ENCODE measurements around the gene PRSS33. TPM values are rescaled to one million over a fixed set of nuclear protein-coding genes. Genes with fewer than 3 reads are reported as not detected.

Gene PRSS33
- total and polyA plus RNA-seq, 5 donors, result not detected

DNA sequence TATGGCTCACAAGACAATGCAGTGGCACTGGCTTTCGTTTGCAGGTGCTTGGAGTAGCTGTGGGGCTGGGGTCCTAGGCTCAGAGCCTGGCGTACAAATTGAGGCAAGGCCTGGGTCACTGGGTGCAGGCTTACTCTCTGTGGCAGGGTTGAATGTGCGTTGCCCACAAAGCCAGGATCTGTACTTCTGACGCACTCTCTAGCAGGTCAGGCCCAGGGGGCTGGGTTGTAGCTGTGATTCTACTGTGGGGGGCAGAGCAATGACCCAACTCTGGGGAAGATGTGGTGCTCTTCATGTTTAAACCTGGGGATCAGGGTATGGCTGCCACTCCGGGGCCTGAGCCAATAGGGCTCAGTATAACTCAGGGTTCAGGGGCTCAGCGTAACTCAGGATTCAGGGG lies 23.3 kb upstream of the PRSS33 start:
- no peak for DNase-seq
- Histone ChIP-seq H3K4me1 (ENCODE audit: control insufficient read depth, insufficient read depth, low read length) (no peaks in the 10 kb centered on the region), H3K27me3 (ENCODE audit: control insufficient read depth, insufficient read depth) (no peaks in the 10 kb centered on the region), H3K27ac (ENCODE audit: low read length) (no peak overlapping the region), H3K4me3 (ENCODE audit: low read length) (no peak overlapping the region), H3K9me3 (ENCODE audit: control insufficient read depth, low read length) (no peaks in the 10 kb centered on the region)
- intact Hi-C loops (cut with DNase I), result no loop called here
- 82% methylated on average over 6 of the region's 6 CpGs for WGBS
- no peak for ATAC-seq

DNA sequence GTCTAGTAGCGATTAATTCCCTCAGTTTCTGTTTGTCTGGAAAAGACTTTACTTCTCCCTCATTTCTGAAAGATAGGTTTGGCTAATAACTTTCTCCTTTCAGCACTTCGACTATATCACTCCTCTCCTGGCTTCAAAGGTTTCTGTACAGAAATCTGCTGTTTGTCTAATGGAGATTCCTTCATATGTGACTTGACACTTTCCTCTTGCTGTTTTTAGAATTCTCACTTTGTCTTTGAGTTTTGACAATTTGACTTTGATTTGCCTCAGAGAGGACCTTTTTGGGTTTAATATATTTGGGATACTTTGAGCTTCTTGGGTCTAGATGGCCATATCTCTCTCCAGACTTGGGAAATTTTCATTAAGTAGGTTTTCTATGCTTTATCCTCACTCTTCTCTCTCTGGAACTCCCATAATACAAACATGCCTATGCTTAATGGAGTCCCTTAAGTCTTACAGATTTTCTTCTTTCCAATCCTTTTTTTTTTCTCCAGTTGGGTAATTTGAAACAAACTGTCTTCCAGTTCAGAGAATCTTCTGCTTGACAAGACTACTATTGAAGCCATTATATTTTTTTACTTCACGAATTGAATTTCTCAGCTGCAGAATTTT lies 21.9 kb upstream of the PRSS33 start:
- WGBS, result 73% methylated on average over 3 of the region's 3 CpGs
- no peak overlapping the region for H3K27ac ChIP-seq (ENCODE audit: low read length)
- no peak for ATAC-seq
- H3K4me3 ChIP-seq (ENCODE audit: low read length), result no peak overlapping the region
- H3K9me3 ChIP-seq (ENCODE audit: control insufficient read depth, low read length), result no peaks in the 10 kb centered on the region
- intact Hi-C loops (cut with DNase I), result no loop called here
- DNase-seq, result no peak
- H3K4me1 ChIP-seq (ENCODE audit: control insufficient read depth, insufficient read depth, low read length), result no peaks in the 10 kb centered on the region
- H3K27me3 ChIP-seq (ENCODE audit: control insufficient read depth, insufficient read depth), result no peaks in the 10 kb centered on the region

GRCh38 chr16:2808181-2808580 lies 20.8 kb upstream of the PRSS33 start:
- H3K4me3 ChIP-seq (ENCODE audit: low read length), result no peak overlapping the region
- ATAC-seq (no peak), DNase-seq (no peak)
- H3K27ac ChIP-seq (ENCODE audit: low read length), result no peak overlapping the region
- WGBS, result 85% methylated on average over 7 of the region's 7 CpGs
- H3K27me3 ChIP-seq (ENCODE audit: control insufficient read depth, insufficient read depth), result no peaks in the 10 kb centered on the region
- H3K4me1 ChIP-seq (ENCODE audit: control insufficient read depth, insufficient read depth, low read length), result no peaks in the 10 kb centered on the region
- peaks cover 3% of the 10 kb centered on the region for H3K9me3 ChIP-seq (ENCODE audit: control insufficient read depth, low read length)
- intact Hi-C loops (cut with DNase I), result no loop called here

DNA sequence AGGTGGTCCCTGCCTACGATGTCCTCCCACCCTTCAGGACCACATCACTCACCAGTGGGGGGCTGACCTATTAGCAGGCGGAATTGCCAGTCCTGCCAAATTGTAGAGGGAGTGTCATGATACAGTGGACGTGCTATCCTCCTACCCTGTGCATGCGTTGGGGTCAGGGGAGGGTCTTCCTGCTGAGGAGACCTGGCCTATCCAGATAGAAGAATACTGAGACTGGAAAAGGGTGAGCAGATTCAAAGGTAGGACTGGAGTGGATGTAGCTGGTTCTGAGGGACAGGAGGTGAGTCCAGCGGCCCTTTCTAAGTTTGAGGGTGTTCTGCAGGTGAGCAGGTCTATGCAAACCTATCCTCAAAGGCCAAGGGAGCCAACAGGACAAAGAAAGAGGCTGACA lies 18.9 kb upstream of the PRSS33 start:
- no peak for DNase-seq
- no peak overlapping the region for H3K27ac ChIP-seq (ENCODE audit: low read length)
- no peaks in the 10 kb centered on the region for H3K27me3 ChIP-seq (ENCODE audit: control insufficient read depth, insufficient read depth)
- H3K4me3 ChIP-seq (ENCODE audit: low read length), result no peak overlapping the region
- H3K9me3 ChIP-seq (ENCODE audit: control insufficient read depth, low read length), result peaks cover 3% of the 10 kb centered on the region
- intact Hi-C loops (cut with DNase I), result no loop called here
- H3K4me1 ChIP-seq (ENCODE audit: control insufficient read depth, insufficient read depth, low read length), result no peaks in the 10 kb centered on the region
- ATAC-seq, result no peak
- 64% methylated on average over 5 of the region's 5 CpGs for WGBS

DNA sequence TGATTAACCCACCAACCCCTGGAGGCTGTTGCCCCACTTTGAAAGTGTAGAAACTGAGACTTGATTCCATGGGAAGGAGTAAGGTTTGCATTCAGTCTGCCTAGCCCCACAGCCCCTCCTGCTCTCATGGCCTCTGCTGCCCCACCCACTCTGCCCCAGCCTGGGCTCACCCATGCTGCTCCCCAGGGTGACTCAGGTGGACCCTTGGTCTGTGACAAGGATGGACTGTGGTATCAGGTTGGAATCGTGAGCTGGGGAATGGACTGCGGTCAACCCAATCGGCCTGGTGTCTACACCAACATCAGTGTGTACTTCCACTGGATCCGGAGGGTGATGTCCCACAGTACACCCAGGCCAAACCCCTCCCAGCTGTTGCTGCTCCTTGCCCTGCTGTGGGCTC lies 17.4 kb upstream of the PRSS33 start:
- no peaks in the 10 kb centered on the region for H3K4me1 ChIP-seq (ENCODE audit: control insufficient read depth, insufficient read depth, low read length)
- peaks cover 3% of the 10 kb centered on the region for H3K9me3 ChIP-seq (ENCODE audit: control insufficient read depth, low read length)
- H3K4me3 ChIP-seq (ENCODE audit: low read length), result no peak overlapping the region
- no peak for DNase-seq
- no peaks in the 10 kb centered on the region for H3K27me3 ChIP-seq (ENCODE audit: control insufficient read depth, insufficient read depth)
- 89% methylated on average over 4 of the region's 4 CpGs for WGBS
- ATAC-seq, result no peak
- no peak overlapping the region for H3K27ac ChIP-seq (ENCODE audit: low read length)
- intact Hi-C loops (cut with DNase I), result no loop called here

GRCh38 chr16:2803545-2804195 lies 16.3 kb upstream of the PRSS33 start:
- Histone ChIP-seq H3K4me1 (ENCODE audit: control insufficient read depth, insufficient read depth, low read length) (no peaks in the 10 kb centered on the region), H3K4me3 (ENCODE audit: low read length) (no peak overlapping the region), H3K27me3 (ENCODE audit: control insufficient read depth, insufficient read depth) (no peaks in the 10 kb centered on the region), H3K9me3 (ENCODE audit: control insufficient read depth, low read length) (peaks cover 3% of the 10 kb centered on the region), H3K27ac (ENCODE audit: low read length) (no peak overlapping the region)
- intact Hi-C loops (cut with DNase I), result no loop called here
- WGBS, result 82% methylated on average over 3 of the region's 3 CpGs
- DNase-seq, result no peak
- ATAC-seq, result no peak

- Histone ChIP-seq H3K9me3 (ENCODE audit: control insufficient read depth, low read length) (peaks cover 3% of the 10 kb centered on the region), H3K27me3 (ENCODE audit: control insufficient read depth, insufficient read depth) (no peaks in the 10 kb centered on the region), H3K27ac (ENCODE audit: low read length) (no peak overlapping the region), H3K4me3 (ENCODE audit: low read length) (no peak overlapping the region), H3K4me1 (ENCODE audit: control insufficient read depth, insufficient read depth, low read length) (no peaks in the 10 kb centered on the region)
- ATAC-seq, result peak in 1 of 2 donors; percentile 36
- no peak for DNase-seq
- 53% methylated on average over 1 of the region's 1 CpG for whole genome bisulfite sequencing
- intact Hi-C loops (cut with DNase I), result no loop called here
Observed at GRCh38 chr16:2799859-2800226, 12.5 kb upstream of the PRSS33 start.

GRCh38 chr16:2799205-2799858 lies 12.0 kb upstream of the PRSS33 start:
- Histone ChIP-seq H3K27ac (ENCODE audit: low read length) (no peak overlapping the region), H3K27me3 (ENCODE audit: control insufficient read depth, insufficient read depth) (no peaks in the 10 kb centered on the region), H3K9me3 (ENCODE audit: control insufficient read depth, low read length) (peaks cover 3% of the 10 kb centered on the region), H3K4me1 (ENCODE audit: control insufficient read depth, insufficient read depth, low read length) (no peaks in the 10 kb centered on the region), H3K4me3 (ENCODE audit: low read length) (no peak overlapping the region)
- DNase-seq, result no peak
- intact Hi-C loops (cut with DNase I), result no loop called here
- ATAC-seq, result no peak
- 83% methylated on average over 21 of the region's 21 CpGs for WGBS

GRCh38 chr16:2798723-2799204 lies 11.4 kb upstream of the PRSS33 start:
- no peak overlapping the region for H3K4me3 ChIP-seq (ENCODE audit: low read length)
- DNase-seq, result peak in 1 of 3 donors; percentile 29
- H3K4me1 ChIP-seq (ENCODE audit: control insufficient read depth, insufficient read depth, low read length), result no peaks in the 10 kb centered on the region
- H3K27ac ChIP-seq (ENCODE audit: low read length), result no peak overlapping the region
- H3K27me3 ChIP-seq (ENCODE audit: control insufficient read depth, insufficient read depth), result no peaks in the 10 kb centered on the region
- WGBS, result 75% methylated on average over 39 of the region's 39 CpGs
- intact Hi-C loops (cut with DNase I), result no loop called here
- ATAC-seq, result no peak
- H3K9me3 ChIP-seq (ENCODE audit: control insufficient read depth, low read length), result no peaks in the 10 kb centered on the region

- Histone ChIP-seq H3K9me3 (ENCODE audit: control insufficient read depth, low read length) (no peaks in the 10 kb centered on the region), H3K27me3 (ENCODE audit: control insufficient read depth, insufficient read depth) (no peaks in the 10 kb centered on the region), H3K4me3 (ENCODE audit: low read length) (no peak overlapping the region), H3K27ac (ENCODE audit: low read length) (no peak overlapping the region), H3K4me1 (ENCODE audit: control insufficient read depth, insufficient read depth, low read length) (no peaks in the 10 kb centered on the region)
- intact Hi-C loops (cut with DNase I), result no loop called here
- no peak for DNase-seq
- WGBS, result 70% methylated on average over 7 of the region's 7 CpGs
- no peak for ATAC-seq
Observed at GRCh38 chr16:2795395-2796143, 8.2 kb upstream of the PRSS33 start.

DNA sequence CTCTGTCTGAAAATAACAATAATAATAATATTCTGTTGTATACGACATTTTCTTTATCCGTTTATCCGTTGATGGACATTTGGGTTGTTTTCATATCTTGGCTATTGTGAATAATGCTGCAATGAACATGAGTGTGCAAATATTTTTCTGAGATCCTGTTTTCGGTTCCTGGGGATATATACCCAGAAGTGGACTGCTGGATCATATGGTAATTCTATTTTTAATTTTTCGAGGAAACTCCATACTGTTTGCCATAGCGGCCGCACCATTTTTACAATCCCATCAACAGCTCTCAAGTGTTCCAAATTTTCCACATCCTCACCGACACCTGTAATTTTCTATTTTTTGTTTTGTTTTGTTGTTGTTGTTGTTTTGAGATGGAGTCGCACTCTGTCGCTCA lies 5.6 kb upstream of the PRSS33 start:
- no peaks in the 10 kb centered on the region for H3K27me3 ChIP-seq (ENCODE audit: control insufficient read depth, insufficient read depth)
- intact Hi-C loops (cut with DNase I), result no loop called here
- H3K4me1 ChIP-seq (ENCODE audit: control insufficient read depth, insufficient read depth, low read length), result no peaks in the 10 kb centered on the region
- H3K27ac ChIP-seq (ENCODE audit: low read length), result no peak overlapping the region
- ATAC-seq (no peak), DNase-seq (no peak)
- 85% methylated on average over 10 of the region's 10 CpGs for WGBS
- no peak overlapping the region for H3K4me3 ChIP-seq (ENCODE audit: low read length)
- H3K9me3 ChIP-seq (ENCODE audit: control insufficient read depth, low read length), result no peaks in the 10 kb centered on the region
